Measurements from ENCODE around the gene PFKFB4.

PFKFB4 gene

GRCh38 chr3:48505146-48505545 lies 51.5 kb downstream of the PFKFB4 start:
- no peak overlapping the region for H2BK5ac ChIP-seq (ENCODE audit: low read depth, low read length, poor library complexity)
- H4K12ac ChIP-seq (ENCODE audit: low read depth, low read length), result no peak overlapping the region
- peak overlapping the region; percentile 58 for H2BK12ac ChIP-seq (ENCODE audit: low read length)
- peaks cover 2% of the 10 kb centered on the region for H3K9me3 ChIP-seq (ENCODE audit: insufficient read depth, low read depth, low read length)
- no peak overlapping the region for H2BK120ac ChIP-seq (ENCODE audit: insufficient read depth, low read length, poor library complexity)
- no peak overlapping the region for H3K4me2 ChIP-seq (ENCODE audit: low read length)
- H3K79me1 ChIP-seq (ENCODE audit: low read length), result peaks cover 29% of the 10 kb centered on the region
- no peak overlapping the region for H3K4me3 ChIP-seq (ENCODE audit: low read depth, low read length)
- DNase-seq, result no peak
- H3K79me2 ChIP-seq (ENCODE audit: control insufficient read depth, insufficient read depth, low read length, poor library complexity), result peaks cover 13% of the 10 kb centered on the region
- peak overlapping the region; percentile 3 for H4K8ac ChIP-seq (ENCODE audit: low read depth, low read length)
- no peak overlapping the region for H3K14ac ChIP-seq (ENCODE audit: low read length)
- no peaks in the 10 kb centered on the region for H3K27me3 ChIP-seq (ENCODE audit: insufficient read depth, low read length)
- H3K4ac ChIP-seq (ENCODE audit: low read depth, low read length), result no peak overlapping the region
- no peak overlapping the region for H3K23ac ChIP-seq (ENCODE audit: low read length)
- peaks cover 32 to 44% of the 10 kb centered on the region in 2 experiments for H3K4me1 ChIP-seq (ENCODE audit: control insufficient read depth in 1 of 2, insufficient read depth in 2 of 2, low read length in 2 of 2)
- H3K27ac ChIP-seq (ENCODE audit: low read depth, low read length), result no peak overlapping the region
- peak overlapping the region; percentile 32 for H3K18ac ChIP-seq (ENCODE audit: low read length)
- WGBS (ENCODE audit: extremely low coverage, insufficient coverage, insufficient read length), result no CpG with 5 or more reads among the region's 2 CpGs
- no peak overlapping the region for H2AFZ ChIP-seq (ENCODE audit: insufficient read depth, low read length, poor library complexity)
- peaks cover 7 to 9% of the 10 kb centered on the region in 2 experiments for H3K36me3 ChIP-seq (ENCODE audit: control insufficient read depth in 1 of 2, insufficient read depth in 2 of 2, low read length in 2 of 2)
- no peak overlapping the region for H3K9ac ChIP-seq (ENCODE audit: low read length)
- H4K91ac ChIP-seq (ENCODE audit: low read depth, low read length), result peak overlapping the region; percentile 86
- peak overlapping the region; percentile 42 for H2AK5ac ChIP-seq (ENCODE audit: low read length)

- H4K12ac ChIP-seq (ENCODE audit: low read depth, low read length), result peak within 1 kb of the TSS; percentile 85
Observed at GRCh38 chr3:48504051-48504946, 52.3 kb downstream of the PFKFB4 start, which contains the start of gene SHISA5. Gene SHISA5, minus strand, starts transcription at chr3:48504174. Its CDS starts 80 bp downstream, at chr3:48504094.

GRCh38 chr3:48503401-48504050 lies 53.1 kb downstream of the PFKFB4 start:
- Histone ChIP-seq H3K79me1 (ENCODE audit: low read length) (peaks cover 29% of the 10 kb centered on the region), H3K18ac (ENCODE audit: low read length) (peak overlapping the region; percentile 98), H4K91ac (ENCODE audit: low read depth, low read length) (peak overlapping the region; percentile 99), H3K4me3 (ENCODE audit: low read depth, low read length) (peak overlapping the region; percentile 83), H3K27me3 (ENCODE audit: insufficient read depth, low read length) (no peaks in the 10 kb centered on the region), H3K4ac (ENCODE audit: low read depth, low read length) (peak overlapping the region; percentile 85), H3K9ac (ENCODE audit: low read length) (peak overlapping the region; percentile 0), H2BK12ac (ENCODE audit: low read length) (peak overlapping the region; percentile 90), H3K9me3 (ENCODE audit: insufficient read depth, low read depth, low read length) (peaks cover 2% of the 10 kb centered on the region), H4K12ac (ENCODE audit: low read depth, low read length) (peak overlapping the region; percentile 85), H3K14ac (ENCODE audit: low read length) (peak overlapping the region; percentile 95), H3K27ac (ENCODE audit: low read depth, low read length) (peak overlapping the region; percentile 81), H3K79me2 (ENCODE audit: control insufficient read depth, insufficient read depth, low read length, poor library complexity) (peaks cover 13% of the 10 kb centered on the region), H3K4me1 (ENCODE audit: control insufficient read depth in 1 of 2, insufficient read depth in 2 of 2, low read length in 2 of 2) (peaks cover 32 to 44% of the 10 kb centered on the region in 2 experiments), H2BK5ac (ENCODE audit: low read depth, low read length, poor library complexity) (peak overlapping the region; percentile 92), H3K36me3 (ENCODE audit: control insufficient read depth in 1 of 2, insufficient read depth in 2 of 2, low read length in 2 of 2) (peaks cover 12 to 13% of the 10 kb centered on the region in 2 experiments), H4K8ac (ENCODE audit: low read depth, low read length) (peak overlapping the region; percentile 92), H2AFZ (ENCODE audit: insufficient read depth, low read length, poor library complexity) (peak overlapping the region; percentile 85), H3K4me2 (ENCODE audit: low read length) (peak overlapping the region; percentile 56), H2AK5ac (ENCODE audit: low read length) (peak overlapping the region; percentile 96), H2BK120ac (ENCODE audit: insufficient read depth, low read length, poor library complexity) (peak overlapping the region; percentile 88), H3K23ac (ENCODE audit: low read length) (no peak overlapping the region)
- no CpG with 5 or more reads among the region's 26 CpGs for WGBS (ENCODE audit: extremely low coverage, insufficient coverage, insufficient read length)
- DNase-seq, result peak; percentile 43 to 60

More at GRCh38 chr3:48504051-48504946, 52.3 kb downstream of the PFKFB4 start, which contains the start of gene SHISA5:
- peak within 1 kb of the TSS; percentile 96 for H2AK5ac ChIP-seq (ENCODE audit: low read length)
- peak within 1 kb of the TSS; percentile 83 for H3K4me3 ChIP-seq (ENCODE audit: low read depth, low read length)
- peak within 1 kb of the TSS; percentile 92 for H2BK5ac ChIP-seq (ENCODE audit: low read depth, low read length, poor library complexity)
- H3K23ac ChIP-seq (ENCODE audit: low read length), result peak within 1 kb of the TSS; percentile 33
- H3K4ac ChIP-seq (ENCODE audit: low read depth, low read length), result peak within 1 kb of the TSS; percentile 85
- peaks cover 32 to 44% of the 10 kb centered on the region in 2 experiments for H3K4me1 ChIP-seq (ENCODE audit: control insufficient read depth in 1 of 2, insufficient read depth in 2 of 2, low read length in 2 of 2)
- peaks cover 10 to 12% of the 10 kb centered on the region in 2 experiments for H3K36me3 ChIP-seq (ENCODE audit: control insufficient read depth in 1 of 2, insufficient read depth in 2 of 2, low read length in 2 of 2)
- H2AFZ ChIP-seq (ENCODE audit: insufficient read depth, low read length, poor library complexity), result peak within 1 kb of the TSS; percentile 85
- peak within 1 kb of the TSS; percentile 56 for H3K4me2 ChIP-seq (ENCODE audit: low read length)
- DNase-seq, result peak; percentile 34 to 62
- peaks cover 29% of the 10 kb centered on the region for H3K79me1 ChIP-seq (ENCODE audit: low read length)
- H3K9me3 ChIP-seq (ENCODE audit: insufficient read depth, low read depth, low read length), result peaks cover 2% of the 10 kb centered on the region
- H3K9ac ChIP-seq (ENCODE audit: low read length), result peak within 1 kb of the TSS; percentile 29
- peak within 1 kb of the TSS; percentile 95 for H3K14ac ChIP-seq (ENCODE audit: low read length)
- H4K91ac ChIP-seq (ENCODE audit: low read depth, low read length), result peak within 1 kb of the TSS; percentile 99
- peaks cover 13% of the 10 kb centered on the region for H3K79me2 ChIP-seq (ENCODE audit: control insufficient read depth, insufficient read depth, low read length, poor library complexity)
- H2BK12ac ChIP-seq (ENCODE audit: low read length), result peak within 1 kb of the TSS; percentile 90
- H3K27ac ChIP-seq (ENCODE audit: low read depth, low read length), result peak within 1 kb of the TSS; percentile 81
- peak within 1 kb of the TSS; percentile 88 for H2BK120ac ChIP-seq (ENCODE audit: insufficient read depth, low read length, poor library complexity)
- peak within 1 kb of the TSS; percentile 92 for H4K8ac ChIP-seq (ENCODE audit: low read depth, low read length)
- no peaks in the 10 kb centered on the region for H3K27me3 ChIP-seq (ENCODE audit: insufficient read depth, low read length)
- no CpG with 5 or more reads among the region's 66 CpGs for WGBS (ENCODE audit: extremely low coverage, insufficient coverage, insufficient read length)
- peak within 1 kb of the TSS; percentile 98 for H3K18ac ChIP-seq (ENCODE audit: low read length)

GRCh38 chr3:48502728-48503168 lies 53.9 kb downstream of the PFKFB4 start:
- Histone ChIP-seq H3K79me1 (ENCODE audit: low read length) (peaks cover 26% of the 10 kb centered on the region), H2BK5ac (ENCODE audit: low read depth, low read length, poor library complexity) (no peak overlapping the region), H3K14ac (ENCODE audit: low read length) (no peak overlapping the region), H3K4me1 (ENCODE audit: control insufficient read depth in 1 of 2, insufficient read depth in 2 of 2, low read length in 2 of 2) (peaks cover 29 to 40% of the 10 kb centered on the region in 2 experiments), H3K27me3 (ENCODE audit: insufficient read depth, low read length) (no peaks in the 10 kb centered on the region), H3K23ac (ENCODE audit: low read length) (peak overlapping the region; percentile 33), H3K9ac (ENCODE audit: low read length) (peak overlapping the region; percentile 29), H4K91ac (ENCODE audit: low read depth, low read length) (peak overlapping the region; percentile 99), H4K12ac (ENCODE audit: low read depth, low read length) (peak overlapping the region; percentile 5), H3K4ac (ENCODE audit: low read depth, low read length) (no peak overlapping the region), H3K4me3 (ENCODE audit: low read depth, low read length) (no peak overlapping the region), H3K4me2 (ENCODE audit: low read length) (peak overlapping the region; percentile 56), H2BK120ac (ENCODE audit: insufficient read depth, low read length, poor library complexity) (no peak overlapping the region), H3K36me3 (ENCODE audit: control insufficient read depth in 1 of 2, insufficient read depth in 2 of 2, low read length in 2 of 2) (peaks cover 15% of the 10 kb centered on the region in 2 experiments), H2AFZ (ENCODE audit: insufficient read depth, low read length, poor library complexity) (peak overlapping the region; percentile 32), H4K8ac (ENCODE audit: low read depth, low read length) (peak overlapping the region; percentile 20), H2AK5ac (ENCODE audit: low read length) (peak overlapping the region; percentile 26), H3K27ac (ENCODE audit: low read depth, low read length) (peak overlapping the region; percentile 48), H3K18ac (ENCODE audit: low read length) (peak overlapping the region; percentile 28), H2BK12ac (ENCODE audit: low read length) (peak overlapping the region; percentile 58), H3K79me2 (ENCODE audit: control insufficient read depth, insufficient read depth, low read length, poor library complexity) (peaks cover 13% of the 10 kb centered on the region), H3K9me3 (ENCODE audit: insufficient read depth, low read depth, low read length) (peaks cover 2% of the 10 kb centered on the region)
- no peak for DNase-seq
- WGBS (ENCODE audit: extremely low coverage, insufficient coverage, insufficient read length), result no CpG with 5 or more reads among the region's 6 CpGs

Measured in trophoblast cell (in vitro differentiated cells and primary cell).